GM18867 (cell line): ENCODE measurements around the gene SMPD3.

Experiments used
- ATAC-seq: cut with Tn5 transposase; IDR thresholded peaks from one replicate; pipeline ENCODE4 v1.9.1; 2021; ENCODE audit warnings: mild to moderate bottlenecking, moderate library complexity; ENCODE audit not compliant: unreplicated experiment

SMPD3 gene

GRCh38 chr16:68408428-68408827 is 39.9 kb downstream of the SMPD3 start:
- ATAC-seq, result no peak

GRCh38 chr16:68406458-68407152 is 41.7 kb downstream of the SMPD3 start:
- ATAC-seq, result no peak

DNA sequence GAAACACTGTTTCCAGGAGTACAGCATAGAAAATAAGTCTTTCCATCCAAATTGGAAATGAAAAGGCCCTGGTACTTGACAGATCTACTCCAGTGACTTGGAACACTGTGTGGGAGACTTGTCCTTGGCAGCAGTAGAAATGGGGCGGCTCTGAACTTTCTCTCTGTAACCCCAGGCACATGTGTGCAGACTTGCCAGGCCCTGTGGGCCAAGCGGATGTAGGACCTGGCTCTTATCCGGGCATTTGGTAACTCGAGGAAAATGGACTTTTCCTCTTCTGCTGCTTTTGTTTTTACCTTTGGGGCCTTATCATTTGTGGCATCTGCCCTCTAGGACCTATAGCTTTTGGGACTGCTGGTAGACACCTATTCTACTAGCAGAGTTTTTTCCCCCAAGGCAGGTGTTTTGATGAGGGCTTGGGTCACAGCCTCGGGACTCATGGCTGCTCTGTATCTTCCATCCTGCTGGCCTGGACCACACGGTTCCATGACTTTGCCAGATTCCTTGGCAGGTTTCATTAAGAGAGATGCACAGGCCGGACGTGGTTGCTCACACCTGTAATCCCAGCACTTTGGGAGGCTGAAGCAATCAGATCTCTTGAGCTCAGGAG is 43.5 kb downstream of the SMPD3 start:
- ATAC-seq, result no peak

- no peak for ATAC-seq
Measured at GRCh38 chr16:68403704-68404103, 44.6 kb downstream of the SMPD3 start.

- ATAC-seq, result no peak
Measured at GRCh38 chr16:68403177-68403576, 45.1 kb downstream of the SMPD3 start.

DNA sequence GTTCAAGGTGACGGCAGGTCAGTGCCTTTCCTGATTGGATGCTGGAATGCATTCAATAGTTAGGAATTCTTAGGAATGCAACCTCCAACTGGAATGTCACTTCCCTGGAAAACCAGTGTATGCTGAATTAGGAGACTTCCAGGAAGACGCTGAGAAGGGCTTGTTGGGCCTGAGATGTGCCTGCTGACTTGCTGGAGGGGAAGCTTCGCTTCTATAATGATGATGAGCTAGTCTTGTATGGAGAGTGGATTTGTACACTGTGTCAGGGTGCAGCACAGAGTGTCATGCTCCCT is 45.6 kb downstream of the SMPD3 start:
- ATAC-seq, result no peak

DNA sequence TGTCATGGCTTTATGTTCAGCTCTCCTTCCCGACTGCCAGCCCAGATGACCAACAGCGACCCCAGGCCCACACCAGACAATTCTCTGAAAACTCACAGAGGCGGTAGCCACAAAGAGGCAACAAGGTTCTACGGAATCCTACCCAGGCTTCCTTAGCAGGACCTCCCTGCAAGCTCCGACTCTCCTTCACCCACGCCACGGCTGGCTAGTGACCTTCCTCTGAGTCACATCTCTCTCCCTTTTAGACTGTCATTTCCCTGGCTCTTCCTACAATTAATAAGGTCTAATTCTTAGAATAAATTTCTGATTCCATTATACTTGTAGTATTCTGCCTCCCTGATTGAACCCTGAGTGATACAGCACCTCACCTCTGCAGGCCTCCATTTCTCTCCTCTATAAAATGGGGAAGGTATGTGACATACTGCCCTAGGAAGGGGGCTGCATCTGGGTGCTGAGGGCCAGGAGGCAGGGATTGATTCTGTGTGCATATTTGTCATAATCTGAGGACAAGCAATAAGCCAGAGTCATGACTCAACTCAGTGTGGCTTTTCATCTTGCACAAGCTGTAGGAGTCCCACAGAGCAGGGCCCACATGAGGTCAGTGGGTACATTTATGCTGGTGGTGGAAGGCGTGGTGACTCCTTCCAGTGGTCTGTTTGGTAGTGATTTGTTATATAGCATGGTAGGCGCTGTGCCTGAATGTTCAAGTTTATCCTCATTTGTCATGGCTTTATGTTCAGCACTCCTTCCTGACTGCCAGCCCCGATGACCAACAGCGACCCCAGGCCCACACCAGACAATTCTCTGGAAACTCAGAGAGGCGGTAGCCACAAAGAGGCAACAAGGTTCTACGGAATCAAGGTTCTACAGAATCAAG is 46.2 kb downstream of the SMPD3 start:
- no peak for ATAC-seq

DNA sequence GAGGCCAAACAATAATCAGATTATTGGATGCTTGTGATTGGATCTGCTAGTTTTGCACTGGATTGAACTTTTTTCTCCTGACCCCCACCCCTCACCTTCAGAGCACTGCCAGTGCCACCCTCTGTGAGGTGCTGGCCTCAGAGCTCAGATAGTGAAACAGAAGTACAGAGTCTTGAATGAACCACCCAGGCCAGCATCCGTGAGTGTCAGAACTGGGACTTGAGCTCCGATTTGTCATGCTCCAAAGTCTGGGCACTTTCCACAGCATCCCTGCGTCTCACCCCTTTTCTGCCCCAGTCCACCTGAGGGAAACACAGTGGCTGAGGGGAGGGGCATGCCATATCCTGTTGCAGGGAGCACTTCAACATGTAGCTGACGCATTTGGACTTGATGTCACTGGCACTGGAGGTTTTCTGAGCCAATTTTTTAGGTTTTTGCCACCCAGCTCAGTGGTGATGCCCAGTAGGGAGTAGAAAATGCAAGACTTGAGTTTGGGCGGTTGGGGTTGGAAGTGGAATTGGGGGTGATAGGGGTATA is 47.3 kb downstream of the SMPD3 start:
- ATAC-seq, result no peak

DNA sequence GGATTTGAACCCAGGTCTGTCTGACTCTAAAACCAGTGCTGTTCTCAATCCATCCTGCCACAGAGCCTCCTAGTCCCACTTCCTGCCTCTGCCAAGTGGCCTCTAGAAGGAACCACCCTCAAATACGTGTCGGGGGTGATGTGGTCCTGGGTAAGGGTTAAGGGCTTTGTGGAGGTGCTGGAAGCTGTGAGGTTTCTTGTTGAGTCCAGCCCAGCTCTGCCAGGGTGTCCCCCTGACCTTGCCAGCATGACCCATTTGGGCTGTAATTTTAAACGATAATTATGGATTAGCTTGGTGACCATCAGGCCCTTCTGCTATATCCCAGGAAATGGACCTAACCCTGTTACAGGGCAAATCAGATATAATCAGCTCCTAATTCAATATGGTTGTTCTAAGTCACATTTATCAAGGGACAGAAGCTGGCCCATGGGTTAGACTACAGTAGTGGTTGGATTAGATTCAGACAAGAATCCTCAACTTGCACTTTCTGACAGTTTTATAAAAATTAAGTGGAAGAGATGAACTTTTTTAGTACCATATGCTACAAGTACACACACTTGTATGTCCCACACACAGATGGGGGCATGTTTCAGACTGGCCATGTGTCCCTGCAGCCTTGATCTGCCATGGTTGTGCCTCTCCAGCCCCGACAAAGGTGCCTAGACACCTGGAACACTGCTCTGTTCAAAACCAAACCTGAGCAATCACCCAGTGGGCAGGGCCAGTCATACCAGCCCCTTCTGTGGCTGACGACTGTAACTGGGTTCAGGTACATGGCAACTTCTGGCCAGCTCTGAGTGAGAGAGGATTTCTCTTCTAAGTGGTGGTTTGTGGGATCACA is 48.0 kb downstream of the SMPD3 start:
- ATAC-seq, result no peak

- ATAC-seq, result no peak
Measured at GRCh38 chr16:68399456-68399855, 48.9 kb downstream of the SMPD3 start.

GRCh38 chr16:68397710-68398201 is 50.6 kb downstream of the SMPD3 start:
- no peak for ATAC-seq

DNA sequence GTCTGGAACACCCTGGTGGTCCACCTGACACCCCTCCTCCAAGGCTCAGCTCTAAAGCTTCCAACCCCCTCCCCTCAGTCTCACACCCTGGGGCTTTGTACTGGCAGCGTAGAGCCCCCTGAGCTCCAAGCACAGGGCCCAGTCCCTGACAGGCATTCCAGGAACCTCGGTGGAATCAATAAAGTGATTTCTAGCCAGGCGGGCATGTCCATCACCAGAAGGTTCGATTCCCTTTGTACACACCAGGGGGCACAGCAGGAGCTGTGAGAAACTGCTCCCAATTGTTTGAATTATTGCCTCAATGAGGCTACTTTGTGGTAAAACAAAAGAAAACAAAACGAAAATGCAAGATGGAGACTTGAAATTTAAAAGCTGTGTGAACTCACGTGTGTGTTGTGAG is 51.8 kb downstream of the SMPD3 start:
- no peak for ATAC-seq

GRCh38 chr16:68395815-68396214 is 52.5 kb downstream of the SMPD3 start:
- no peak for ATAC-seq

DNA sequence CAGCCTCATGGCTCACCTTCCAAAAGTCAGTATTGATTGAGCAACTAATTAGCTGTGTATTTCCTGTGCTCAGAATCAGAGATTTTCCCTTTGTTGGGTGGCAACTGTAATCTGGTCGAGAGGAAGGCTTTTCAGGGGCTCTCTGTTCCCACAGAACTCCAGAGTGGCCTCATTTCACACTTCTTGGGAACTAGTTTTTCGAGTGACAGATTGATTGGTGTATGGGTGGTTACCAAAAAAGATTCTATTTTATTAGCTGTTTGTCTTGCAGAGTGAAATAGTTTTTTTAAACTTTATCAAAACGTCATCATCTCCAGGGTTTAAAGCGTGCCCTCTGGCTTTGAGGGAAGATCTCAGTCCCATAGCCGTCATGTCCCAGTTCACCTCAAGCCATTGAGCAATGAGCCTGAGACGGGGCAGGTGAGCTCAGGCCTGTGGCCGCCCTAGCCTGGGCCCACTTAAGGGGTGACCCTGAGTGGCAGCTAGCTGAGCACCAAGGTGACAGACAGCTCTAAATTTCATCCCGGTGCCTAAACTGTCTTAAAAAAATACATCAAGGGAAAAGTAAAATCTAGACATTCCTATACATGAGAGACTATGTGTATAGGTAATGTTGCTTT is 53.0 kb downstream of the SMPD3 start:
- ATAC-seq, result no peak

DNA sequence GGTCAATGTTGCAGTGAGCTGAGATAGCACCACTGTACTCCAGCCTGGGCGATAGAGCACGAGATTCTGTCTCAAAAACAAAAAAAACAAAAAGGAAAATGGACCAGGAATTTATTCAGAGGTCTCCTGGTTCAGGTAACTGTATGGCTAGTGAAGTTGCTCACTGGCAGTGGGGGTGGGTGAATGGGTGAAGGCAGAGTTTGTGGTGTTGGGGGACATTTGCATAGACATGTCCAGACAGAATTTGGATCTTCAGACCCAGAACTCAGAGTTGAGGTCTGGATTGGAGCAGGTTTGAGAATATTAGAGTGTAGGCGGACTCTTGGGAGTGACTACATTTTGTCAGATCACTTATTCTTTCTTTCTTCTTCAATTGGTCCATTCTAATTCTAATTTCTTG is 55.0 kb downstream of the SMPD3 start:
- no peak for ATAC-seq

DNA sequence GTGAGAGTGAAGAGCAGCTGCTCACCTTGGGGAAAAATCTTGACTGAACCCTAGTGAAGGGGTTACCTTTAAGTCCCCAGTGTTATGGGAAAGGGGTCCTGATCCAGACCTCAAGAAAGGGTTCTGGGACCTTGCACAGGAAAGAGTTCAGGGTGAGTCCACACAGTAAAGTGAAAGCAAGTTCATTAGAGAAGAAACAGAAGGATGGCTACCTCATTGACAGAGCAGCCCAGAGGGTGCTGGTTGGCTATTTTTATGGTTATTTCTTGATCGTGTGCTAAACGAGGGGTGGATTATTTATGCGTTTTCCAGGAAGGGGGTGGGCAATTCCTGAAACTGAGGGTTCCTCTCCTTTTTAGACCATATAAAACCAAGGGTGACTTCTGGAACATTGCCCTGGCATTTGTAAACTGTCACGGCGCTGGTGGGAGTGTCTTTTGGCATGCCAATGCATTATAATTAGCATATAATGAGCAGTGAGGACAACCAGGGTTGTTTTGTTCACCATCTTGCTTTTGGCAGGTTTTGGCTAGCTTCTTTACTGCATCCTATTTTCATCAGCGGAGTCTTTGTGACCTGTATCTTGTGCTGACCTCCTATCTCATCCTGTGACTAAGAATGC is 58.4 kb downstream of the SMPD3 start:
- ATAC-seq, result no peak

DNA sequence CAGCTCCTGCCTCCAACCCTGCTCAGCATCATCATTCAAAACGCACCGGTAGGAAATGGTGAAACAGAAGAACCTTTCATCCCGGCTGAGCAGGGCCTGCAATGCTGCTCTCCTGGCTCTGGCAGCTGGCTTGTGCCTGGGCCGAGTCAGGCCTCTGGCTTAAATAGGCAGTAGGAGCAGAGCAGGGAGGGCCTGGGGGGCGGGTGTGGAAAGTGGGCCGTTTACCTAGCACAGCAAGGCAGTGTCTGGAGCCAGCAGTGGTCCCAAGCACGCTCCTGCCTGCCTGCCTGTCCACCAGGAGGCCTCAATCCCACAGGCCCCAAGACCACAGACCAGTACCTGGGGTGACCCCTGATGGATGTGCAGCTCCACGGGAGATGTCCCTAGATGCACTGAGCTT is 59.3 kb downstream of the SMPD3 start:
- no peak for ATAC-seq

GRCh38 chr16:68388124-68388523 is 60.2 kb downstream of the SMPD3 start:
- ATAC-seq, result no peak

DNA sequence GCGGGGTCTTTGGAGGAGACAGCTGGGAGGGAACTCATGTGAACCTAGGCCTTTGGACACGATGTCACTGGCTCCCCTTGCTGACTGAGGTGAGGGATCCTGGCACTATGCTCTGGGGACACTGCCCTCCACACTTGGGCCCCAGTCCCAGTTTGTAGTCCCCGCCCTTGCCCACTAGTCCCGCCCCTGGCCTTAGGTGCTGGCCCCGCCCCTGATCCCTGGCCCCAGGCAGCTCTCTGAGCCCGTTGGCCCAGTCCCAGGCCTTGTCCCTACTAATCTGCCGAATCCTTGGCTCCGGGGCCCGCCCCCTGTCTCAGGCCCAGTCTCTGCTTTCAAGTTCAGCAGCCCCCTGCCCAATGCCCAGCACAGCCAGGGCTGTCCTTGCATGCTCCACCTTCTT is 61.0 kb downstream of the SMPD3 start:
- ATAC-seq, result no peak

GRCh38 chr16:68386628-68387027 is 61.7 kb downstream of the SMPD3 start:
- ATAC-seq, result no peak
